Measurements from ENCODE around the gene OR1C1. TPM values are rescaled to one million over a fixed set of nuclear protein-coding genes. Genes with fewer than 3 reads are reported as not detected.
"Not testable (repeated sequence)": the region's sequence is repeated elsewhere in the genome, so short reads cannot be mapped to it uniquely, and the experiment has no call there.

Gene OR1C1
- total RNA-seq, 1 donor from 2014 or later = not detected

DNA sequence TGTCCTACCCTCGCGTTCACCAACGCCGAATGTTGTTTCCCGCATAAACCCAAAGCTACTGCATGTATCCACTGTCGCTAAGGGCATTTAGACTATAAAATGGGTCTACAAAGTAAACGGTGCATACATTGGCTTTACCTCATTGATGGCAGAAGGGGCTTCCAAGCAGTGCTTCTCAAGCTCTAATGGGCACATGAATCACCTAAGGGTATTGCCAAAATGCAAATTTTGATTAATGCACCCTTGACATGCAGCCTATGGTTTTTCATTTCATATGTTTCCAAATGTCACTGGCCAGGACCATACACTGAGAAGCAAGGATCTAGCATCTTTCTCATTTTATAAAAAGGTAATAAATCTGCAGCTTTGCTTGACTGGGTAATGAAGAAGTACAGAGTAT lies 46.6 kb downstream of the OR1C1 start:
- TF ChIP-seq, protein P1, sequence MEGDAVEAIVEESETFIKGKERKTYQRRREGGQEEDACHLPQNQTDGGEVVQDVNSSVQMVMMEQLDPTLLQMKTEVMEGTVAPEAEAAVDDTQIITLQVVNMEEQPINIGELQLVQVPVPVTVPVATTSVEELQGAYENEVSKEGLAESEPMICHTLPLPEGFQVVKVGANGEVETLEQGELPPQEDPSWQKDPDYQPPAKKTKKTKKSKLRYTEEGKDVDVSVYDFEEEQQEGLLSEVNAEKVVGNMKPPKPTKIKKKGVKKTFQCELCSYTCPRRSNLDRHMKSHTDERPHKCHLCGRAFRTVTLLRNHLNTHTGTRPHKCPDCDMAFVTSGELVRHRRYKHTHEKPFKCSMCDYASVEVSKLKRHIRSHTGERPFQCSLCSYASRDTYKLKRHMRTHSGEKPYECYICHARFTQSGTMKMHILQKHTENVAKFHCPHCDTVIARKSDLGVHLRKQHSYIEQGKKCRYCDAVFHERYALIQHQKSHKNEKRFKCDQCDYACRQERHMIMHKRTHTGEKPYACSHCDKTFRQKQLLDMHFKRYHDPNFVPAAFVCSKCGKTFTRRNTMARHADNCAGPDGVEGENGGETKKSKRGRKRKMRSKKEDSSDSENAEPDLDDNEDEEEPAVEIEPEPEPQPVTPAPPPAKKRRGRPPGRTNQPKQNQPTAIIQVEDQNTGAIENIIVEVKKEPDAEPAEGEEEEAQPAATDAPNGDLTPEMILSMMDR (conservative IDR thresholded peaks at IDR 0.05; ENCODE audit: low read depth, low read length) = no peak
- DNase-seq (ENCODE audit: low read depth) = no peak
- H3K4me3 ChIP-seq (ENCODE audit: low read depth, low read length) = no peak overlapping the region

DNA sequence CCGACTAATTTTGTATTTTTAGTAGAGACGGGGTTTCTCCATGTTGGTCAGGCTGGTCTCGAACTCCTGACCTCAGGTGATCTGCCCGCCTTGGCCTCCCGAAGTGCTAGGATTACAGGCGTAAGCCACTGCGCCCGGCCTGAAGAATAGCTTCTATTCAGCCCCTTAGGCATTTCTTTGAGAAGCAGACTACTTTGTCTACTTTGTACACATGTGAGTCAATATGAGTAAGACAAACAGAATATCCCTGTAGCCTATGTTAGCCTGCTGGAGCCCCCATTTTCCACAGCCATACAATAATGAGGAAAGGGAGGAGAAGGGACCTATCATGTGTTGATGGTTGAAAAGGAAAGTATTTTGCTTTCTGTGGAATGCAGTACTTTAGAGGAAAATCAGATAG lies 49.7 kb downstream of the OR1C1 start:
- not testable (repeated sequence) for H3K4me3 ChIP-seq (ENCODE audit: low read depth, low read length); DNase-seq (ENCODE audit: low read depth)

Other genes with a start within 250 kb of the OR1C1 start
- gene OR2C3, start 224.1 kb downstream of the OR1C1 start, total RNA-seq = not detected in 2 replicates
- gene GCSAML, start 211.4 kb downstream of the OR1C1 start, total RNA-seq = not detected in 2 replicates
- gene OR2G2, start 172.2 kb downstream of the OR1C1 start, total RNA-seq = not detected in 2 replicates
- not detected in 2 replicates for gene OR2G3, start 155.0 kb downstream of the OR1C1 start, total RNA-seq
- gene OR13G1, start 80.8 kb downstream of the OR1C1 start, total RNA-seq = not detected in 2 replicates
- gene OR6F1, start 43.9 kb downstream of the OR1C1 start, total RNA-seq = not detected in 2 replicates
- gene OR14K1, start 21.9 kb downstream of the OR1C1 start, total RNA-seq = not detected in 2 replicates
- not detected in 2 replicates for gene OR14A2, start 12.4 kb downstream of the OR1C1 start, total RNA-seq
- not detected in 2 replicates for gene OR14A16, start 63.6 kb upstream of the OR1C1 start, total RNA-seq
- gene OR11L1, start 81.3 kb upstream of the OR1C1 start, total RNA-seq = not detected in 2 replicates
- 2.0 and 6.0 TPM in 2 replicates for gene TRIM58, start 96.6 kb upstream of the OR1C1 start, total RNA-seq
- 2.2 TPM in 1 of 2 replicates, not detected in the other for gene OR2W3, start 135.0 kb upstream of the OR1C1 start, total RNA-seq
- 0.14 TPM in 1 of 2 replicates, not detected in the other for gene OR2T8, start 159.7 kb upstream of the OR1C1 start, total RNA-seq
- not detected in 2 replicates for gene OR2AJ1, start 164.3 kb upstream of the OR1C1 start, total RNA-seq
- gene OR2L8, start 188.3 kb upstream of the OR1C1 start, total RNA-seq = not detected in 2 replicates
- gene OR2AK2, start 204.7 kb upstream of the OR1C1 start, total RNA-seq = not detected in 2 replicates

Measured in epithelial cell of proximal tubule (primary cell).